GM18870 (cell line): Measurements from ENCODE around the gene MCM3.

Experiments used
- ATAC-seq: cut with Tn5 transposase; IDR thresholded peaks from one replicate; pipeline ENCODE4 v1.9.1; 2021; ENCODE audit warnings: moderate library complexity; ENCODE audit not compliant: unreplicated experiment

Gene MCM3

DNA sequence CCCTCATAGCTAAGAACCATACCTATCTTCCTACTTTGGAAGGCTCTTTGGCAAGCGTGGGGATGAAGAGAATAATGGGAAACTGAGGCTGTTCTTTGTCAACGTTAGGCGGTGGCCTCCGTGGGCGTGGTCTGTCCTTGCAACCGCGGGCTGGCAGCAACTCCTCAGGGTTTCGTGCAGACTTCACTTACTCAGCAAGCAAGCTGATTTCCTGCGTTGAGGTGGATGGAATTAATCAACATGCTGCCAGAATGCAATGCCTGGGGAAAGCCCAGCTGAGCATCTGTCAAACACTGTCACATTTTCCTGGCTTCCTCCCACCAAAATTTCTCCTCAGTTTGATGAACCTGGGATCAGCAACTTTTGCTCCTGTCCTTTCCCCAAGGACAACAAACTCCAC lies 31.0 kb downstream of the MCM3 start:
- no peak for ATAC-seq

DNA sequence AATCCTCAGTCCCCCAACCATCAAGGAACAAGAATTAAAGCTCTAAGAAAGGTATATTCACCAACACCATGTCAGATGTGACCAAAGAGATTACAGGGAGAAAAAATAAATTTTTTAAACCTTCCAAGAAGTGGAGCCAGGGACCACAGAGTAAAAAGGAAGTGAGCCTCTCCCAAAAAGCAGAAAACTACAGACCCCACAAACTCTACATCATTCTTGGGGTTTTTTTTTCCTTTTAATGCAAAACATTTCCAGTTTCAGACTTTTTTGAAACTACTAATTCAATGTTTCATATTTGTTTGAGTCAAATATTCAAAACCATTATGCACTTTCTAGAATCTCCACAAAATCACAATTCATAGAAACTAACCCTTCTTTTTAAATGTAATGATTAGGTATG lies 33.4 kb downstream of the MCM3 start:
- no peak for ATAC-seq

DNA sequence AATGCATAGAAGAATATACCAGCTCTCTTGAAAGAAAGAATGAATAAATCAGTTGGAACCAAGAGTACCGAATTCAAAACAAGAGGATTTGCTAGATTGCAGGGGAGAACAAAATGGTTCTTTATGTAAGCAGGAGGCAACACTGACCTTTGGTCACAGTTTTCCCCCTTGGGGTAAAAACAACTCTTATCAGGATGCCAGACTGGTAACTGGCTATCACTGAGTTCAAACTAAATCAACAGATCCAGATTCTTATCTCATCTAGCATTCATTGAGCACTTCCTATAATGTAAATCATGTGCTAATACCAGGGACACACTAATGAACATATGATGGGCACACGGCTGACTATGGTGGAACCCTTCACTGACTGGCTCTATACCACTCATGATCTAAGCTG lies 35.5 kb downstream of the MCM3 start:
- no peak for ATAC-seq

DNA sequence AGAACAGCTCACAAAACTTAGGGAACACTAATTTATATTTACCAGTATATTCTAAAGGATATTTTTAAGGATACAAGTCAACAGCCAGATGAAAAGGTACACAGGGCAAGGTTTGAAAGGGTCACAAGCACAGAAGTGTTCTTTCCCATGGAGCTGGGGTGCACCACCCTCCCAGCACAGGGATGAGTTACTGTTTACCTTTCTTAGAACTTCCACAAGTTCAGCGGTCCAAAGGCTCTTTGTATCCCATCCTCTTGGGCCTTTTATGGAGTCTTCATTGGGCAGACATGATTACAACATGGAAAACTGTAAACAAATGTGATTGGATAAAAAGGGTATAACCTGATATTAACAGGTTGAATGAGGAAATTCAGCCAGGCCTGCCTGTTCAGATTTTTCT lies 39.1 kb downstream of the MCM3 start:
- ATAC-seq, result no peak

DNA sequence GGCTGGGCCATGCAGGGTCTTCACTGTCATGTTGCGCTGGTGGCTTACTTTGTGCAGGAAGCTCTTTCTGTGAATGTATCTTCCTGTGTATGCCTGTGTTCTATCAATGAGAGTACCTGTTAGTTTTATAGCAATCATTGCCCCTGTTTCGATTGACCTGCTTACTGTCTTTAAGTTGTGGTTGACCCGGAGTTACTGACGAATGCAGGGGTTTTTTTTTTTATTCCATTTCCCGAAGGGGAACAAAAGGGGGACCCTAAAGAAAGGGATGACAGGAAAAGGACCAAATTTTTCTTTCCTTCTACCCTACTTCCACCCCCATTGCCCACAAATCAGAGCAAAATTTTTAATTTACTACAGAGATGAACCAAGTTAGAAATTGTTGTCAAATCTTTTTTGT lies 40.1 kb downstream of the MCM3 start, which contains the start of gene IL17F:
Gene IL17F (minus strand): TSS at position 101 of the 400 bp plus-strand sequence. CDS start 71 bp downstream, at position 30.
- ATAC-seq, result no peak

DNA sequence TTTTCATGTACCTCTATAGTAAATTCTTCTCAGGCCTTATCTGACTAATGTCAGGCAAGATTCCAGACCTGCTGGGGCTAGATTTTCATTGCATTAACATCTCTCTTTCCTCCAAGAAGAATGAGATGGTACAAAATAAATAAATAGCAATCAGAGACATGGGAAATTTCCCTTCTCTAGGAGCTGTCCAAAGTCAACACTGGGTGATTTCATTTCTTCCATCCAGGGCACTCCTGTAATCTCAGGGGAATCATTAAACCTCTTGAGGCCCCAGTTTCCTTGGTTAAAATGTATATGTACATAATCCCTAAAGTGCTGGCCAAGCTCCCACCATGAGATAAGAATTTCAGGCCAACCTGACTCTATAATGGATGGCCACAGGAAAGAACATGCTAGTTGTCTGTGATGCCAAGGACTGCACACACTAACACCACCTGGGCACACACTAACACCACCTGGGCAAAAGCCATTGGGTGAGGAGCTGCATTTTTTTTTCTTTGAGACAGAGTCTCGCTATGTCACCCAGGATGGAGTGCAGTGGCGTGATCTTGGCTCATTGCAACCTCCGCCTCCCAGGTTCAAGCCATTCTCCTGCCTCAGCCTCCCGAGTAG lies 41.2 kb downstream of the MCM3 start:
- no peak for ATAC-seq

DNA sequence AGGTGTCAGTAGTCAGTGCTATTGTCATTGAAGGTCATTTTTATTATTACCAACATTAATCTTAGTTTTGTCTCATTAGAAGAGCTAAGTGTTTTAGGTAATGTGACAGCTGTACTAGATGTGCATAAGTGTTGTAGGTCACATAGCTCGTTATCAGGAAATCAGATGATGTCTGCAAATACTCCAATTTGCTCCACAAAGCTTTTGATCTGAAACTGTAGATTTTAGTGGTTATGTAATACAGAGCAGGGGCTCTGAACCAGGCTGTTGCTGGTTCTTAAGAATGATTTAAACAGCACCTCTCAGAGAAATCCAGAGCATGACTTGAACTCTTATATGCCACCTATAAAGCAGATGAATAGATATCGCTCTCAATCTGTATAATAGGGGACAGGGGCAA lies 42.7 kb downstream of the MCM3 start:
- ATAC-seq, result no peak

DNA sequence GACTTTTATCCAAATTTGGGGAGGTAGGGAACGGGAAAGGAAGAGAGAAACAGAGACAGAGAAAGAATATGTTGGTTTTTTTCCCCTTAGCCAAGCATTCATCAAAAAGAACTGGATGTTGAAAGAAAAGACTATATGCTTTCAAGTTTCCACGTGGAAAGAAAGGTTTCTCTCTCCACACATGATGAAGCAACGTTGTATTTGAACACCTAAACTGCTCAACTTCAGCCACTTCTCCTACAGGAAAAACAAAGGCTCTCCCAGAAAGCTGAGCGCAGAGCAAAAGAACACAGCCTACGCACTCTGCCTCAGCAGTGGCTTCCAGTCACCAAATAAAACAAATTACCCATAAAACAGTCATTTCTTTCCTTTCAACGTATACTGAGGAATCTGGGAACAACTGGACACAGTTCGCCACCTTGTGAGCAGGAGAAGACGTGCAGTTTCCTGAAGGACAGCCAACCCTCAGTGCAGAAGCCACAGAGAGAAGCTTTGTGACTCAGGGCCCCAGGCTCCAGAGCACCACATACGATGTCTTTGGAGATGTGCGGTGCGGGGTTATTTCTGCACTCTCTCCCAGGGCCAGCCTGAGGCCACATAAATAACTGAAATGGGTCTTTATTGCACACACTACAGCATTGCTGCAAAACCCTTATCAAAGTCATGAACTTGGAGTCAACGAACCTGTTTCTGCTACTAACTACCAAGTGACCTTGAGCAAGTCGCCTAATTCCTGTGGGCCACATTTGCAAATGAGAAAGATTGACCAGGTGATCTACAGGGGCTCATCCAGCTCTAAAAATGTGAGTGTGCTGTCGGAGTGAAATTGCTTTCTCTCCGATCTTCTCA lies 50.3 kb downstream of the MCM3 start:
- ATAC-seq, result peak; percentile 73

DNA sequence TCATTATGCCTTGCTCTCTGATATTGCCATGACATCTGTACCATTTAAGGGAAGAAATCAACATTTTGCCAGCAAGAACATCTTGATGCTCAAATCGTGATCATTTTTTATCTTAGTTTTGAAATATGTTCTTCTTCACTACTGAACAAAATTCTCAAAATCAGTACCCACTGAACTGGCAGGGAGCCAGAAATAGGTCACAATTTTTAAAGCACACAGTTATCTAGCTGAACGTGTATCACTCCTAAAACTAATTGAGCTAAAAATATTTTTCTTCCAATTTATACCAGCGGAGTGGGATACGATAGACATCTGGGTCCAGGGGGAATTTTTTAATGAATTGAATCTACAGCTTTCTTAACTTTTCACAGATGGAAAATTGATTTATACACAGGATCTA lies 51.5 kb downstream of the MCM3 start:
- no peak for ATAC-seq

DNA sequence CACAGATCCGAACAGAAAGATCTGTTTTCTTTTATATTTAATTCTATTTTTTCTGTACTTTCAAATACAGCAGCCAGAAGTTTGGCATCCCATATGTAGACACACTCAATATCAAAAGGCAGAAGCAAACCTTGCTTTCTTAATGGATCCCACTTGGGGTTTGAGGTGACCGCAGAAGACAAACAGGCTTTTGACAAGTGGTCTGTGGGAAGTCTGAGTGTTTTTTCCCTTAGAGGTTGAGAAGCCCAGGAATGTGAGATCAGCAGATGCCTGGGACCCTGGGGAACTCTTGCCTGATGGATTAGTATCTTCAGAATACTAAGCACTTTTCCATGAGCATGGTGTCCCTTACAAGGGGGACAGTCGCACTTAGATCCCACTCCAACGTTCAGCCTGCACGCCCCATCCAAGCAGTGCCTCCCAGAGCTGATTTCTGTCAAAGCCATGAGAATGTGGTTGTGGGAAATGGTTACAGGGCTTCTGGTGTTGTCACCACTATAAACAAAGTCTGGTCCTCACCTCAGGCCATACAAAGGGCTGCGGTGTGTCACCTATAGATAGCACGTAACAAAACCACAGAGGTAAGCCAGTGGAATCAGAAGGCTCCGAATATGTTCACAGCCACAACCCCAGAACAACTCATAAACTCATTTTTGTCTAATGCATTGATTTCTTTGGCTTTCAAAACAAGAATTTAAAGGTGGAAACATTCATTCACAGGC lies 53.0 kb downstream of the MCM3 start:
- ATAC-seq, result no peak

DNA sequence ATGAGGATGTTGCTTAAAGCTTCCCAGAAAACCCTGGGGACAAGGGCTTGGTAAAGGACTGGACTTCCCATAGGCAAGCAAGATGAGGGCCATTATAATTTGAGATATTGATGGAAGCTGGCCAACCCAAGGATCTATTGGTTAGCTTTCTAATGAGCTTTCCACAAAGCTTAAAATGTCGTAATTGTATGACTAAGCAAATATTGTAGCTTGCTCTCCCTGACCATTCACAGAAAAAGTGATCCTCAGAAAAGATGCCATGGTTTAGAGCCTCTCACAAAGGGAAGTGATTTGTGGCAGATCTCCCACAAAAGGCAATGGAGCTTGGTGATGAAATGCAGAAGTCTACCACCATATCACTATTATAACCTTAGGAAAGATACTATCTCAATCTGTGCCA lies 53.9 kb downstream of the MCM3 start:
- ATAC-seq, result no peak

DNA sequence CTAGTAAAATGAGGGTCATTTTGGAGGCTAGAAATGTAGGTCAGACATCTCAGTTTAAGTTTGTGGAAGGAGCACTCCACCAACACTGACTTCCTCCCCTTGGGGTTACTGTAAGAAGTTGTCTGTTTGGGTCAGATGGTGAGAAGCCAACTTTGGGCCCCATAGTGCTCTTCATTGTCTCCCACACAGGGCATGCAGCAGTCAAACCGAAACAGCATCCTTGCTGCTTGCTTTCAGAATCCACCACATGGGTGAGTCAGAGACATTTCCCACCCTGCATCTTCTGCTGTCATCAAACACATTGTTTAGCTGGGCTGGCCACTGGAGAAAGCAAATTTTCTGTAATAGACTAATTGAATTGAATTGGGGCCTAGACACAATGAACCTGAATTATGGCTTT lies 57.0 kb downstream of the MCM3 start:
- peak; percentile 99 for ATAC-seq

DNA sequence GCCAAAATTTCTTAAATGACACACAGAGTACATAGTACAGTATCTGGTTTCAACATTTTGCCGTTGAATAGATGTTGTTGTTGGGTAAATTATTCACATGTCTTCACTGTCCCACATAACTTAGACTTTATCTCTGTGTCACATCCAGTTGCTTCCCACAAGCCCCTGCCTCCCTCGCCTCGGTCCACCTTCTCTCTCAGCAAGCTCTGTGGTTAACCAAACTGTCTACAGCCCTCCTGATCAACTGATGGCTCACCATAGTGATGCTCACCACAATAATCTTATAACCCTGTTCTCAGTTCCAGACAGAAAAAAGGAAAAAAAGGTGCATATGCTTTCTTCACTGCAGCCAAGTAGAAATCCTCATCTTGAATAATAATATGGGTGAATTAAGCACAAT lies 63.2 kb downstream of the MCM3 start:
- ATAC-seq, result peak; percentile 89

DNA sequence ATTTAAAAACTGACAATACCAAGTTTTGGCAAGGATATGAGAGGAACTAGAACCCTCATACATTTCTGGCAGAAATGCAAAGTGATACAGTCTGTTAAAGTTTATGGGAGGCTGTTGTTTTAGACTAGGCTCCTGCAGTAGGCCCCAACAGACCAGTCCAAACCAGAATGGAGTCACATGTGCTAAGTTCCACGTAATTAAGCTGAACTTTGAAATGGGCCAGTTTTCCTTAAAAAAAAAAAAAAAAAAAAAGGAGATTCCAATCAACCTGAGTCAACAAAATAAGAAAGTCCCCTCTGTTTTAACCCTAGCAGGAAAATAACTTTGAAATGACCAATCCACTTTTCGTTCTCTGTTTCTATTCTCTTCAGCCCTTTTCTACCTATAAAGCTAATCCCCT lies 66.8 kb downstream of the MCM3 start:
- no peak for ATAC-seq

DNA sequence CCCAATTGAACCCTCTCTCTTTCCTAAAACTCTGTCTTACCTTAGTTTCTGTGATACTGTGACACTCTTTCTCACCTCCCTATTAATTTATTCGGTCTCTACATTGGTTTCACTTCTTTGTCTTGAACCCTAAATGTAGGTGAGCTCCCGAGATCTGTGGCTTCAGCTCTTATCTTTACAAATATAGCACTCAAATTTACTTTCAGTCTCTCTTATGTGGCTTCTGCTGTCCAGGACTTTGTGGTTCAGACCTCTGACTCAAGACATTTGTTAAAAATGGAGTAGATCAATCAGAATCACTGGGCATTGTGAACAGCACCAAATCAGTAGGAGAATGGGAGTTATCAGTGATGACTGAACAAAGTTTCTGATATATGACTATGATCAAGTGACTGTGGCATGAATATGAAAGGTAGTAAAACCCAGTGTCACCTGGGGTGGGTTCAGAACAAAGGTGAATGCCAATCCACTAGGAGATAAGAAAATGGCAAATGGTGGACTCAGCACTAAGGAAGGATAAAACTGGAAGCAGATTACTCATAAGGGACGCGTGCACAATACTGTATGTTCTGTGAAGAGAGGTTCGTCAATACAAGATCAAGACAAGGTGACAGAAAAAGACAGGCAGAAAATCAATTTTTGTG lies 67.5 kb downstream of the MCM3 start:
- ATAC-seq, result no peak

DNA sequence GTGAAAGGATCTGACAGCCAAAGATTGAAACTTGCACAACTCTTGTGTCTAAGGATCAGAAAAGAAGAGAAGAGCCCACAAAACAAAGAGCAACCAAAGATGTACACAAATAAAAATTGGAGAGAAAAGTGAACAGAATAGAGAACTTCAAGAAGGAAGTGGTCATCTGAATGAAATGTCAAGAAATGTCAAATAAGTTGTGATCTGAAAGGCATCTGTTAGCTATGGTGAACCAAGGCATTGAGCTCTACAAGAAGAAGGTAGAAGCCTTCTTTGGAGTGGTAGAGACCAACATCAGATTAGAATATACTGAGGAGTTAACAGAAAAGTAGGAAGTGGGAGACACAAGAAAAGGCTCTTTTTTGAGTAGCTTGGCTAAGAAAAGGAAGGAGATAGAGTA lies 68.8 kb downstream of the MCM3 start:
- no peak for ATAC-seq
